Stimulated activated CD4-positive, alpha-beta T cell treated with anti-CD3 and anti-CD28 coated beads, Interleukin-15, amount 100 ng/mL, for 1 hour (primary cell): Measurements from ENCODE around the gene UCK1.
"Not testable (repeated sequence)": the region's sequence is repeated elsewhere in the genome, so short reads cannot be mapped to it uniquely, and the experiment has no call there.

ENCODE experiments used
- DNase-seq, 2 donors: peaks; one replicate each; pipeline ENCODE4 v3.0.0-alpha.2; 2020; ENCODE audit warnings: low read depth in 1 of 2, low spot score in 1 of 2

UCK1 gene

DNA sequence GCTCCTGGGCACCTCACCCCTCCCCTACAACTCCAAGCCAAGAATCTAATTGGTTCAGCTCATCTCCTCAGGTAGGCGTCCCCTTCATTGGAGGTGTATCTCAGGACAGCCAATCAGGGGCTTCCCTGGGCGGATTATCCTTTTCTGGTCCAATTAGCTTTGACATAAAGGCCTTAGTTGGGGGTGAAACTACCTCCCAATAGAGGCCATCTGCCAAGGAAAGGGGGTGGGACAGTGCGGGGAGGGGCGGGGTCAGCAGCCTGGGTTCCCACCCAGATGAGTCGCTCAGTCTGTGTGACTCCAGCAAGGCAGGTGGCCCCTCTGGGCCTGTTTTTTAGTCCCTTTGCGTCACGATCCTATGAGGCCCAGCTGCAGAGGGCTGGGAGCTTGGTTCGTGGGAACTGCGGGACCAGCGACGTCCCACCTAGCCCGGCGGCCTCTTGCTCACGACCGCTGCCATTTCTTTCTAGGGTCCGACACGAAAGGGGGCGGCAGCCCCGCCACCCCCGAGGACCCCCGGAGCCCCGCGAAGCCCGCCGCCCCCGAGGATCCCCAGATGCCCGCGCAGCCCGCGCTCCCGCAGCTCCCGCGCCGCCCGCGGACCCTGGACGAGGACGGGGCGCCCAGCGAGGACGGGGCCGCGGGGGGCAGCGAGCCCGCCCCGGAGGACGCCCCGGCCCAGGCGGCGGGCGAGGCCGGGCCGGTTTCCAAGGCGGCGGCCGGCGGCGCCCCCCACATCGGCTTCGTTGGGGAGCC, 23.2 kb upstream of the UCK1 start:
- DNase-seq, result no peak

DNA sequence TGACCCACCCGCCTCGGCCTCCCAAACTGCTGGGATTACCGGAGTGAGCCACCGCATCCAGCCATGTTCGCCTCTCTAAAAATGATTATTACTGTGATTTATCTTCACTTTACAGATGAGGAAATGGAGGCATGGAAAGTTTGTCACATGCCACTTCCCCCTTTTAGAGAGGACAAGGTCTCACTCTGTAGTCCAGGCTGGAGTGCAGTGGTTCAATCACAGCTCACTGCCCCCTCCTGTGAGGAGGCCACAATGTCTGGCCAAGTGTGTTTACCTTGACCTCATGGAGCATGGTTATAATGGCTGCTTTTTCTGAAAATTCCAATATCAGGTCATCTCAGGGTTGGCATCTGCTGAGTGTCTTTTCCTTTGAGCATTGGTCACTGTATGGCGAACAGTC, 21.0 kb upstream of the UCK1 start:
- DNase-seq, result no peak

GRCh38 chr9:131550465-131550864, 19.4 kb upstream of the UCK1 start:
- DNase-seq, result not testable (repeated sequence)

- DNase-seq, result not testable (repeated sequence)
These were observed 18.1 kb upstream of the UCK1 start for GRCh38 chr9:131549186-131549585.

DNA sequence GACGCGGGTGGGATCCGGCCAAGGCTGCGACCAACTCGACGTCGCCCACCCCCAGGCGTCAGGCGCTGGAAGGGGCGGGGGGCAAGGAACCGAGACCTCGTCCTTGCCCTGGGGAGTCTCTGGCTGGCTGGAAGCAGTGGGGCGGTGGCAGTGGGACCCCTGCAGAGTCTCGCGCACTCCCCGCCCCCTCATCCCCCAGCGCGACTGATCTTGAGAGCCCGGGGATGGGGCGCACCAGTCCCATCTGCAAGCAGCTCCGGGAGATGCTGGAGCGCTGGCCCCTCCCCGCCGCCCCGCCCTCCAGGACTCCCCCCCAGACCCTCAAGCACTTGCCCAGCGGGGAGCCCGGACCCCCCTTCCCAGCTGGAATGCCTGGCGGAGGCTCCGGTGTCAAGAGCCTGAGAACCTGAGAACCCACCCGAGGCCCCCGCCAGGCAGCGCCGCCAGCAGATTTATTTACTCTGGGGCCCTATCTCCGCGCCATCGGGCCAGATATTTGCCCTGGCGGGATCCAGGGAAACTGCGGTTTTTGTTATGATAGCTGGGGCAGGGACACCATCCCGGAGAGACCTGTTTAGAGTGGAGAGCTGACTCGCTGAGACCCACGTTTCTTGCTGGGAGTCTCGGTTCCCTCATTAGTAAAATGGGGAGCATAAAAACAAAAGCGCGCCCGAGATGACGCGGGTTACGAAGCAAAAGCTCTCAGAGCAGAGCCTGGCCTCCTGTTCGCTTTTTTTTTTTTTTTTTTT, 15.4 kb upstream of the UCK1 start:
- no peak for DNase-seq

DNA sequence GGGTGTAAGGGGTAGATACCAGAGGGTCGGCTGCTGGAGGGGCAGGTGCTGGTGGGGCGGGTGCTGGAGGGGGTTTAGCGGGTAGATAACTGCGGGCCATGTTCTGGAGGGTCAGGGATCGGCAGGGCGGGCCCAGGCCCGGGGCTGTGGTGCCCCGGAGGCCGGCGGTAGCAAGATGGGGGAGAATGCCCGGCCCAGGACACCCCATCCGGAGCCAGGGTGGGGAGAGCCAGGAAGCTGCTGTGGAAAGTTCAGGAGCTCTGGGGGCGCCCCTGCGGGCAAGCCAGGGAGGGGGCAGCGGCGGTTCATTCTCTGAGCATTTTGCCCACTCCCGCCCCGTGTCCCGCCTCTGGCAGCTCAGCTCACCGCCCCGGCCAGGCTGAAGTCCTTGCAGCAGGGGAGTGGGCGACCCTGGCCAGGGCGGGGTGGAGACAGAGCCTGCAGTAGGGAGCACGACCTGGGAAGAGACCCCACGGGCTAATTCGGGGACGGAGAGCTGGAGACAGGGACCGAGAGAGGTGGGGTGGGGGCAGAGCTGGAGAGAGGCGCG, 14.8 kb upstream of the UCK1 start:
- DNase-seq, result no peak

DNA sequence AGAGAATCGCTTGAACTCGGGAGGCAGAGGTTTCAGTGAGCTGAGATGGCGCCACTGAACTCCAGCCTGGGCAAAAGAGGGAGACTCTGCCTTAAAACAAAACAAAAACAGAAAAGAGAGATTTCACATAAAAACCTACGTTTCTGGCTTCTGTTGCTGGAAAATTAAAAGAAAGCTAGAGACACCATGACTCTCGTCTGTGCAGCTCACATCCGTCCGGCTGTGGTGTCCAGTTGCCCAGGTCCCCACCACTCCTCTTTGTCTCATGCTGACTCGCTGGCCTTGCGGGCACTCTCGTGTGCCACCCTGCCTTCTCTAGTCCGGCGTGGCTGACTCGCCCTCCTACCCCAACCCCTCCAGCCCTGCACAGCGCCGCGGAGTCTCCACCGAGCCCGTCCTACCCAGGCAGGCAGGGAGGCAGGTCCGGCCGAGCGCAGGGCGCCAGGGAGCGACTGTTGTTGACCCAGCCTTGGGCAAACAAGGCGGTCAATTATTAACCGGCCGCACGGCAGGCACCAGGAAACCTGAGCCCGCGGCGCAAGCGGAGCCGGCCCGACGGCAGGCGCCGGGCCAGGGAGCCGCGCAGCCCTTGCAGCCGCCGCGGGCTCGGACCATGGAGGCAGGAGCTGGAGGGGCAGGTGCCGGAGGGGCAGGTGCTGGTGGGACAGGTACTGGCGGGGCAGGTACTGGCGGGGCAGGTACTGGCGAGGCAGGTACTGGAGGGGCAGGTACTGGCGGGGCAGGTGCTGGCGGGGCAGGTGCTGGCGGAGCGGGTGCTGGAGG, 14.1 kb upstream of the UCK1 start, which contains the start of gene PRRT1B:
PRRT1B (plus strand) TSS at position 521 of the 783 bp plus-strand sequence; CDS start at position 614, 93 bp downstream.
- DNase-seq, result no peak

DNA sequence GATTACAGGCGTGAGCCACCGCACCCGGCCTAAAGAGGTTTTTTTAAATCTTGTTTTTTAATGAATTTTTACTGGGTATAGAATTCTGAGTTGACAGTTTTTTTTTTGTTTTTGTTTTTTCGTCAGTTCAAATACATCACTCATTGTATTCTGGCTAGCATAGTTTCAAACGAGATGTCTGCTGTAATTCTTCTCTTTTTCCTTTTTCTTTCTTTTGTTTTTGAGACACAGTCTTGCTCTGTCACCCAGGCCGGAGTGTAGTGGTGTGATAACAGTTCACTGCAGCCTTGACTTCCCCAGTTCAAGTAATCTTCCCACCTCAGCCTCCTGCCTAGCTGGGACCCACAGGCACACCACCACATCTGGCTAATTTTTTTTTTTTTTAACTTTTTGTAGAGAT, 12.1 kb upstream of the UCK1 start:
- no peak for DNase-seq

- no peak for DNase-seq
These were observed 8.3 kb upstream of the UCK1 start for GRCh38 chr9:131539223-131539923.

- no peak for DNase-seq
These were observed 6.9 kb upstream of the UCK1 start for GRCh38 chr9:131537946-131538345.

- no peak for DNase-seq
These were observed 3.7 kb upstream of the UCK1 start for GRCh38 chr9:131534721-131535237.

GRCh38 chr9:131530546-131530919, 530 bp downstream of the UCK1 start:
- DNase-seq, result no peak

DNA sequence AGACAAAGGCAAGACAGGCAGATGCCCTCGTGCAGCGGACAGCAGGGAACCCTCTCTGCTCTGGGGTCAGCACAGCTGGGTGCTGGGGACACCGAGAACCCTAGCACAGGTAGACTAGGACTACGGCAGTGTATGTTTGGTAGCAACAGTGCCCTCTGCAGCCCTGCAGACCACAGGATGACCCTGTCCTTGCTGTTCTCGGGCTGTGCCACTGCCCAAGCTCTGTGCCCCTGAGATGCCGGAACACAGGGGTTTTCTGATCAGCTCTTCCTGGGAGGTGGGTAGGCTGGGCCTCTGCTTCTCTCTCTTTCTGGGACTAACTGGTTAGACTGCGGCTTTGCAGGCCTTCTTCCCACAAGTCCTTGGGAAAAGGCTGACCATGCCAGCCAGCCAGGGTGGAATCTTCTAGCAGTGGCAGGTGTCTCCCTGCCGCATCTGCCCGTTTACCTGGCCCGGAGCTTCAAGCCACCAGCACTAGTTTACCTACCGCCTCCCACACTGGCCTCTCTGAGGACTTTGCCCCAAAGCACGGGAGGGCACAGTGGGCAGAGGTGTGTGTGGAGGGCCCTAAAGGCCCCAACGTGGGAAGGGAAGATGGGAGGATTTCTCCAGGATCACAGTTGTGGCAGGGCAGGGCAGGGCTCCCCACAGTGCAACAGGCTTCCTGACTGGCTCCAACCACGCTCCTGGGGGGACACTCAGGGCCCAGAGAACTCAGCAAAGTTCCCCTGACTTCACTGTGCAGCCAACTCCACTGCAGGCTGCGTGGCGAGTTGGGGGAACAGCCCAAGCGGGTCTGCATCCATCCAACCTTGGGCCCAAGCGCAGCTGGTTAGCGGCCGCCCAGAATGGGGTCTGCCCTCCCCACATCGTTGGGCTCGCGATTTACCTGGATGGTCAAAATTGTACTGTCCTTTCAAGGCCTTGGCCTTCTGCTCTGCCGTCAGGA, 1.2 kb downstream of the UCK1 start:
- no peak for DNase-seq

GRCh38 chr9:131528886-131529505, 2.1 kb downstream of the UCK1 start:
- no peak for DNase-seq

GRCh38 chr9:131528186-131528585, 2.9 kb downstream of the UCK1 start:
- DNase-seq, result no peak

DNA sequence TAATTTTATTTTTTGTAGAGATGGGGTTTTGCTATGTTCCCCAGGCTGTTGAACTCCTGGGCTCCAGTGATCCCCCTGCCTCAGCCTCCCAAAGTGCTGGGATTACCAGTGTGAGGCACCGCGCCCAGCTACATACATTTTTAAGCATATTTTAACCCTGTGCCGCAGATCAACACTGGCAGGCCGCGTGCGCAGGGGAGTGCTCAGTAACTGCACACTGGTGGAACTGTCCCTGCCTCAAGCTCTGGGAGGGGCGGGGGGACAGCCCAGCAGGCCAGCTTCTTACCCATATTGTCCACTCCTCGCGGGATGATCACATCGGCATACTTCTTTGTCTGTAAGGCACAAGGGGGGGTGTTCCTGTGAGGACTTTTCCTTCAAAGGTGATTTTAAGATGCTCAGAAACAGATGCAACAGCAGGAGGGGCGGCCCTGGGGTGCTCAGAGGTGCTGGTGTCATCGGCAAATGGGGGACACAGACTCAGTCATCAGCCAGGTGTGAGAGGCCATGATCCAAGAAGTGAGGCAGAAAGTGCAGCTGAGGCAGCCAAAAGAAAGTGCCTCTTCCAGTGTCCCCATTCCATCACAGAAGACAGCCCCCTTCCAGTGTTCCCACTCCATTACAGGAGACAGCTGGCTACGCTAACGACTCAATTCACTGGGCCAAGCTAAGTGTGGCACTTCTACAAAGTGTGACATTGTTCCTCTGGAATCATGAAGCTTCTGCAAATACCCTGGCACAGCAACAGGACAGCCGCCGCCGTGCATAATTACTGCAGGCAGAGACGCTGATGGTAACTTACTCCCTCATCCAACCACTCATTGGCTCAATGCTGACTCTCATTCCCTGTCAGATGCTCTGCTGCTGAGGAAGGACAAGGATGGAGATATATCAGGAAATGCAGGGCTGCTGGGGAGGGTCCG, 5.2 kb downstream of the UCK1 start:
- DNase-seq, result no peak

DNA sequence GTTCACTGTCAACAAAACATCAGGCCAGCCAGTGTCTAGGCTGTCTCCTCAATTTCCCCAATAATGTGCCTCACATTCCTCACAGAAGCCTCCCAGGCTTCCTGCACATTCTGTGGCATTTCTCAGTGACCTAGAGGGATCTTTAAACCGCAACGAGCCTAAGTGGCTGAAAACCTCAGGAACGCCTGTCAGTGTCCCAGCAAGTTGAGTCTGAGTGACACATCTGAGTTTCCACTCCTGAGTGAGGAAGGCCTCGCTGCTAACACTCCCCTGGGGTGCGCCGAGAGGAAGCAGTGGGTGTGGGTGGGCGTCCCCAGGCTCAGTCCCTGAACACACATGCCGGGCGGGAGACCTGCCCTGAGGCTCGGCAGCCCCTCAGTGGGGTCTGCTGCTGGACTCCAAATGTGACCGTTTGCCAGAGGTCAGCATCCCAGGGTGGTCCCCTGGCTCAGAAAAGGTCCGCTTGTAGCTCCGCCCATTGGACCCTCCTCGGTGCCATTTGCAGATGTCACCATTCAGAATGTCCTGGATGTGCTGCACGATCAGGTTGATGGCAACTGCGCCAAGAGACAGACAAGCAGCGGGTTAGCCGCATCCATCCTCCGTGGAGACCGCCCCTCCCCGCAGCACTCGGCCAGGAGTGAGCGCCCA, 6.3 kb downstream of the UCK1 start:
- no peak for DNase-seq
